Calu3 (cell line): ENCODE data around the gene S1PR4. TPM values are rescaled to one million over a fixed set of nuclear protein-coding genes. Genes with fewer than 3 reads are reported as not detected.

Source experiments
- BruUV-seq: library from RNA; stranded (reverse); fragments of 400-500 nt; replicated peaks from 2 replicates; lab custom pipeline; 2021; lab: Mats Ljungman, UMichigan
- CTCF ChIA-PET: fragments of 300-600 bp; sonication (Branson Sonifier 250); formaldehyde crosslinking; loops from one replicate; lab custom pipeline; 2022; ENCODE audit warnings: antibody characterized with exemption; lab: Charles Lee
- DNase-seq: peaks from one replicate; pipeline ENCODE4 v3.0.0; 2022
- H3K27ac Mint-ChIP-seq: one replicate; pipeline ENCODE4 v1.8.0; 2022; ENCODE audit warnings: mixed read lengths; ENCODE audit not compliant: unreplicated experiment
- H3K27me3 Mint-ChIP-seq: one replicate; pipeline ENCODE4 v1.8.0; 2022; ENCODE audit warnings: mixed read lengths; ENCODE audit not compliant: unreplicated experiment
- H3K36me3 Mint-ChIP-seq: one replicate; pipeline ENCODE4 v1.8.0; 2022; ENCODE audit warnings: mild to moderate bottlenecking, moderate library complexity, mixed read lengths; ENCODE audit not compliant: insufficient read depth, unreplicated experiment
- H3K4me1 Mint-ChIP-seq: one replicate; pipeline ENCODE4 v1.8.0; 2022; ENCODE audit warnings: mild to moderate bottlenecking, low read depth, mixed read lengths; ENCODE audit not compliant: unreplicated experiment
- H3K4me3 Mint-ChIP-seq: one replicate; pipeline ENCODE4 v1.8.0; 2022; ENCODE audit warnings: mild to moderate bottlenecking, low read depth, moderate library complexity, mixed read lengths; ENCODE audit not compliant: unreplicated experiment
- H3K9me3 Mint-ChIP-seq: one replicate; pipeline ENCODE4 v1.8.0; 2022; ENCODE audit warnings: low read depth, mixed read lengths; ENCODE audit not compliant: unreplicated experiment
- CTCF ChIP-seq: fragments of 200-600 bp; IDR thresholded peaks from one replicate; pipeline ENCODE4 v1.8.0; 2022; ENCODE audit warnings: antibody characterized with exemption; ENCODE audit not compliant: unreplicated experiment
- intact Hi-C: fragments of 100-400 bp; cut with micrococcal nuclease; formaldehyde crosslinking; loops from one replicate; pipeline ENCODE4 v1.10.0; 2022; ENCODE audit not compliant: unreplicated experiment
- total RNA-seq: library from RNA; stranded (reverse); gene quantifications from 2 replicates; pipeline ENCODE4 v1.2.3, GENCODE V29; 2022

Gene S1PR4
- total RNA-seq, 1 experiment from 2014 or later: not detected

DNA sequence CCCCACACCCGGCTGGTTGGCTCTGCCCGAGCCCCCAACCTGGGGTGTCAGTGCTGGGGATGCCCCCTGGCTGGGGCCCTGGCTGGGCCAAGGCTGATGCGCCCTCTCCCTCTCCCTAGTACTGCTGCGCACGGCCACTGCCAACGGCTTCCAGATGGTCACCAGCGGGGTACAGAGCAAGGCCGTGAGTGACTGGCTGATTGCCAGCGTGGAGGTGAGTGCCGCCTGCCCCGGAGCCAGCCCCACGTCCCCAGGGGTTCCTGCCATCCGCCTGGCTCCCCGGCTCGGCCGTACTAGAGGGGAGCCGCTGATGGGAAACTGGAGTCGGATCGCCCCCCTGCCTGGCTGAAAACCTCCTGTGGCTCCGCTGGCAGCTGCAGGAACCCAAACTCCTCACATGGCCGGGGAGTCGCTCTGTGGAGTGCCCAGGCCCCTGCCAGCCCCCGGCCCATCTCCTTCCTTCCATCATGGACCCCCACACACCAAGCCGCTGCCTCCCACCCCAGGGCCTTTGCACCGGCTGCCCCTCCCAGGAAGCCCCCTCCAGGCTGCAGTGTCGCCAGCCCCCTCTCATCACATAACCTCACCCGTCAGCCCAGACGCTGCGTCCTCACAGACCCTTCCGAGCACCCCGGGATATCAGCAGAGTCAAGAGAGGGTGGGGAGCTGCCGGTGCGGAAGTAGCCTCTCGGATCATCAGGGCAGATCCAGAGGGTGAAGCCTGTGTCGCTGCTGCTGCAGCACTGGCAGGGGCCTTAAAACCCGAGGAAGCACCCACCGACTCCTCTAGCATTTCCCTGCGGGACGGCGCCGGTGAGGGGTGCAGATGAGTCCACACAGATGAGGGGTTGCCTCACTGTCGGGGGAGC lies 17.7 kb downstream of the S1PR4 start:
- BruUV-seq: no TSS peak
- CTCF ChIA-PET: no interaction called here
- no peak for TF ChIP-seq CTCF
- Mint-ChIP-seq H3K4me3 (no peak overlapping the region), H3K9me3 (no peaks in the 10 kb centered on the region), H3K36me3 (peaks cover 3% of the 10 kb centered on the region), H3K27me3 (no peaks in the 10 kb centered on the region), H3K27ac (no peak overlapping the region), H3K4me1 (no peaks in the 10 kb centered on the region)
- DNase-seq: no peak
- intact Hi-C loops: no loop called here

DNA sequence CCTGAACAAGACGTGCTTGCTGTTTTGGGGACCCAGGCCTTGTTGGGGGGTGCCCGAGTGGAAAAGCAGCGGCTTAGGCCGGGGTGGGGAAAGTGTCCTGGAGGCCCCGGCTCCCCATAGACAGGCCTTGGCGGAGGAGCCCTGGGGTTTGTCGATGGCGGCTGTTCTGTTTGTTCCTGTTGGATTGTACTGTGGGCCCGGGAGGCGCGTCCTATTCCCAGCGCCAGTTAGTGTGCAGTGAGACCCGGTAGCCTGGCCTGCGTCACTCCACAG lies 18.3 kb downstream of the S1PR4 start:
- TF ChIP-seq CTCF: no peak
- H3K27me3 Mint-ChIP-seq: no peaks in the 10 kb centered on the region
- H3K4me1 Mint-ChIP-seq: no peaks in the 10 kb centered on the region
- H3K9me3 Mint-ChIP-seq: no peaks in the 10 kb centered on the region
- no TSS peak for BruUV-seq
- no peak overlapping the region for H3K4me3 Mint-ChIP-seq
- no peak for DNase-seq
- intact Hi-C loops: no loop called here
- CTCF ChIA-PET: no interaction called here
- H3K36me3 Mint-ChIP-seq: peaks cover 3% of the 10 kb centered on the region
- H3K27ac Mint-ChIP-seq: no peak overlapping the region

GRCh38 chr19:3198901-3199700 lies 20.5 kb downstream of the S1PR4 start:
- Mint-ChIP-seq H3K4me3 (no peak overlapping the region), H3K9me3 (no peaks in the 10 kb centered on the region), H3K27ac (no peak overlapping the region), H3K4me1 (no peaks in the 10 kb centered on the region), H3K36me3 (peaks cover 3% of the 10 kb centered on the region), H3K27me3 (no peaks in the 10 kb centered on the region)
- BruUV-seq: no TSS peak
- no peak for DNase-seq
- CTCF ChIA-PET: no interaction called here
- TF ChIP-seq CTCF: no peak
- intact Hi-C loops: no loop called here

DNA sequence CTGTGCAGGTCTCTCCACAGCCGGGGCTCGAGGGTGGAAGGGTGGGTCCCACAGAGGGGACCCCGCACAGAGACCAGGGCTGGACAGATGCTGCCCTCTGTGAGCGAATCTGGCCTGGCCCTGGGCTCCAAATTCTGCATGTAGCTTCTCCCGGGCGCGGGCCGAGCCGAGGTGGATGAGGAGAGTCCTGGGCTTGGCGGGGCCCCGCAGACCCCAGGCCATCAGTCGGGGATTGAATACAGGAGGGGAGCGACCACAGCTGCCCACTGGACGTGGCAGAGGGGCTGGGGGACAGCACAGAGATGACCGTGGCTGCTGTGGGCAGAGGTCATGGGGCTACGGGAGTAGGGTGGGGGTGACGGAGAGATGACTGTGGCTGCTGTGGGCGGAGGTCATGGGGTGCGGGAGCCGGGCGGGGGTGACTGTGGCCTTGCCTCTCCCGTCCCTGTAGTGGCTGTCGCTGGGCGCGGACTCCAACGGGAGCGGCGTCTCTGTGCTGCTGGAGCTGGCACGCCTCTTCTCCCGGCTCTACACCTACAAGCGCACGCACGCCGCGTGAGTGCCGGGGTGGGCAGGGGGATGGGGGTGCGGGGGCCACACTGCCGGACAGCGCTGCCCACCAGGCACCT lies 22.6 kb downstream of the S1PR4 start:
- DNase-seq: no peak
- Mint-ChIP-seq H3K9me3 (no peaks in the 10 kb centered on the region), H3K27me3 (no peaks in the 10 kb centered on the region), H3K36me3 (peaks cover 8% of the 10 kb centered on the region), H3K27ac (no peak overlapping the region), H3K4me3 (no peak overlapping the region), H3K4me1 (no peaks in the 10 kb centered on the region)
- no peak for TF ChIP-seq CTCF
- CTCF ChIA-PET: no interaction called here
- intact Hi-C loops: no loop called here
- no TSS peak for BruUV-seq
